Measurements from ENCODE around the gene WWC1.
"Not testable (repeated sequence)": the region's sequence is repeated elsewhere in the genome, so short reads cannot be mapped to it uniquely, and the experiment has no call there.

WWC1 gene

DNA sequence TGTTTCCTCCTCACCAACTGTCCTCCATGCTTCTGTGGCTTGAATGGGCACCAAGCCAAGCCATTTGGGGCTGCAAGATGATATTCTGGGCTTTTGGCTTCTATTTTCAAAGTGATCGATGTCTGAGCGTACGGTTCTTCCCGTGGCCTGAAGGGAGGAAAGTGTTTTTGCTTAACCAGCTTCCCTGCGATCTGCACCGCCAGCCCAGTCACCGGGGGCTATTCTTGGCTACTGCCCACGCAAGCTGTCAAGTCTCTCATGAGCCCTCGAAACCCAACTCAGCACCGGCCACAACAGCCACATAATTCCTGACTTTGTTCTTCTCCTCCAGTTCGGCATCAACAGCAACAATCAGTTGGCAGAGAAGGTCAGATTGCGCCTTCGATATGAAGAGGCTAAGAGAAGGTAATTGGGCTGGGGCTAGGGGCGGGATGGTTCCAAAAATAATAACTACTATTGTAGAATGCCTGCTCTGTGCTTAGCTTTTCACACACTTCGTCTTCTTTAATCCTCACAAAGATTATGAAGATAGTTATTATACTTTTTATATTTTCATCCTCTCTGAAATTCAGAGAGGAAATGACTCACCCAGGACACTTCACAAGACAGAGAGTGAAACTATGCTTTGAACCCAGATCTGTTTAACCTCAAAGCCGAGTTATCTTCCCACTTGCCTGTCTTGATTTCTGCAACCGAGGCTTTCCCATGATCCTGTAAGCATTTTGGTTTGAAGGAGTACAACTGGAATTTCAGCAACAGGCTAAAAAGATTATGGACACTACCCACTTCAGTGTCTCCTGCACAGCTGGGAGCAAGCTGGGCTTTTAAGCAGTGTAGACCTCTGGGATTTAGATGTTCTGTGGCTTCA lies 118.4 kb downstream of the WWC1 start:
- DNase-seq (ENCODE audit: low read depth in 2 of 2), result no peak

DNA sequence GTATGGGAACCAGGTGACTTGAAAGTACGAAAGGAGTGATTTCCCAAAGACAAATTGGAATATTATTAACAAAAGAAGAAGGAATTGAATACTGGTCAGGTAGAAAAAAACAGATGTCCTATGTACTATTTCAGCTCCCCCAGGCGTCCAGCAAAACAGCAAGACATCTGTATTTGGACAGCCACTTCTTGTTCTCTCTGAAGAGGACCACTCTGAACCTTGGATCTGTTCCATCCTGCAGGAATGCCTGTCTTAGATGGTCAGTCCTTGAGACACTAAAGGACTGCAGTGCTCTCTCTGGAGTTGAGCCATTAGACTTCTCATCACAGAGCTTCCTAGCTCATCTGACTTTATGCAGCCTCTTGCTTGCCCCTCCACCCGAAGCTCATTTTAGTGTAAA lies 120.4 kb downstream of the WWC1 start:
- DNase-seq (ENCODE audit: low read depth in 2 of 2), result no peak

DNA sequence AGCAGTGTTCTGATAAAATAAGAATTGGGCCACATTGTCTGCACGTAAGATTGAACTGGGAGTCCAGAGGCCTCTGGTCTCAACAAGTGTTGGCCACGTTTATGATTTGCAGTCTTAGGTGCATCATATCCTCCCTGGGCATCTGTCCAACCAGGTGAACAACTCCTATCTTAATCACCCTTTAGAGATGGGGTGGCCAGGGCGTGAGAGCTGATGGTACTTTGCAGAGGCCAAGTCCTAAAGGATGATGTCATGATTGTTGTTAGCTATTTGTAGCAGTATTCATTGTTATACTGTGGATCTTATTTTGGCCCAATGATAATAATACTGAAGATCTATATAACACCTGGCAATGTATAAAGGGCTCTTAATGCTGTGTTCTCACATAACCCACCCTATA lies 121.6 kb downstream of the WWC1 start:
- DNase-seq (ENCODE audit: low read depth in 2 of 2), result no peak

DNA sequence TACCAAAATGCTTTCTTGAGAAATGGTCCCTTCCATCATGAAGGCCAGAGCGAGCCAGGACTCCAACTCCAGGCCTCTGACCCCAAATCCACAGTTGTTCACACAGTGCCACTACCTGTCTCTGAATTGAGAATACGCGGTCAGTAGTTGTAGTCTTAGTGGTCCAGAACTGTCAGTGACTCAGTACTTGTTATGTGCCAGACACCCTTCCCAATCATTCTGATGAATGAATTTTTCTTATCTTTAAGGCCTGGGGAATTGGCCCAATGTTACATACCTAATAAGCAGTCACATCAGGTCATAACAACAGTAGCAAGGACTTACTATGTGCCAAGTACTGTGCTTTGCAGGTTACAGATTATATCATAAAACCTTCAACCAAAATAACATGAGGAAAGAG lies 122.2 kb downstream of the WWC1 start:
- no peak for DNase-seq (ENCODE audit: low read depth in 2 of 2)

DNA sequence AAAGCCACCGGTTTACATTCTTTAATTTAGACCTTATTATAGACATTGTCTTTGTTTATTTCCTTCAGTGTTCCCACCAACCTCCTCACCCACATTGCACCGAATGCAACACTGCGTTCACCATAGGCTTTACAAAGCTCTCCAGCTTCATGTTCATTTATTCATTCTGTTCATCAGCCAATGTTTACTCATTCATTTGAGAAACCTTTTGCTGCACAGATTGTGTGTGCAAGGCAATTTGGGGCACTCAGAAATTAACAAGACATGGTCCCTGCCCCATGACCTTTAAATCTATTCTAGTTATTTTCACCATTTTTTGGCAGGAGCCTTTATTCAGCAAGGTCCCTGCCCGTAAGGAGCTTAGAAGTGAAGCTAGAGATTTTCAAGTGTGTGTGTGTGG lies 124.0 kb downstream of the WWC1 start:
- no peak for DNase-seq (ENCODE audit: low read depth in 2 of 2)

DNA sequence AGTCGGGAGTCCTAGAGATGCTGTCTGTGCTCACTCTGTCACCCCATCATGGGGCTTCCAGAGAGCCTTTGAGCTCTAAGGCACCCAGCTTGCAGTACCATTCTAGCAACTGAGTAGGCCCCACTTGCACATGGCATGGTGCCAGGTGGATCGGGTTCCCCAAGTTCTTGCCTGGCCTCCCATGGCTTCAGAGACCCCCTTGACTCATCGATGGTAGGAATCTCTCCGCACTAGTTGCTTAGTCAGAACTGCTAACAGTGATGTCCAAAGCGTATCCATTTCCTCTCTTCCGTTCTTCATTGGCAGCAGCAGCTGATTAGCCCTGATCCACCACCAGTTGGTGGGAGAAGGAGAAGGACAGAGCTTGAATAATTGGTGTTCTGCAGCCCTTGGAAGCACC lies 124.5 kb downstream of the WWC1 start:
- no peak for DNase-seq (ENCODE audit: low read depth in 2 of 2)

DNA sequence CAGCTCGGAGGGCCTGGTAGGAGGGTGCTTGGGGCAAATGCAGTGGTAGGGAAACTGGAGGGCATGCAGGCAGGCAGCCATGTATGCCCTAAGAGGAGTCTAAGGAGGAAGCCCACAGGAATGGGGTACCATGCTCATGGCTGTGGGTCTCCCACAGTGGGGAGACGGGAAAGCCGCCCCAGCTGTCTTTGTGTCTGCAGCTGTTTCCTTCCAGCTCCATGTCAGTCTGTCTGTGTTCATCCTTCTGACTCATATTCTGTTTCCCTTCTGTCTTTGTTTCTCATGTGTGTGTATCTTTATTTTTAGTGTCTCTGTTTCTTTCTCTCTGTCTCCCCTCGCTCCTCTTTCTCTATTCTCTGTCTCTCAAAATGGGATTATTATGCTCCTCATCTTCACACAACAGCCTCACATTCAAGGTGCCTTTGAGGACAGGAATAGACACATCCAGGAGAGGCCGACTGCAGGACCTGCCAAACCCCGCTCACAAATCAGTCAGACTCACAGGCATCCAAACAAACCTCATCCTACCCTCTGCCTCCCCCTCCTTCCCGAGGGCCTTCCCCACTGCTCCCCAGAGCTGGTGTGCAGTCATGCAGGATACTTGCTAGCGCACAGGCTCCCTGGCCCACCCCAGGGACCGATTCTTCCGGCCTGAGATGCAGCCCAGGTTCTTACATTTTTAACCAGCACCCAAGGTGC lies 126.4 kb downstream of the WWC1 start:
- DNase-seq (ENCODE audit: low read depth in 2 of 2), result no peak

DNA sequence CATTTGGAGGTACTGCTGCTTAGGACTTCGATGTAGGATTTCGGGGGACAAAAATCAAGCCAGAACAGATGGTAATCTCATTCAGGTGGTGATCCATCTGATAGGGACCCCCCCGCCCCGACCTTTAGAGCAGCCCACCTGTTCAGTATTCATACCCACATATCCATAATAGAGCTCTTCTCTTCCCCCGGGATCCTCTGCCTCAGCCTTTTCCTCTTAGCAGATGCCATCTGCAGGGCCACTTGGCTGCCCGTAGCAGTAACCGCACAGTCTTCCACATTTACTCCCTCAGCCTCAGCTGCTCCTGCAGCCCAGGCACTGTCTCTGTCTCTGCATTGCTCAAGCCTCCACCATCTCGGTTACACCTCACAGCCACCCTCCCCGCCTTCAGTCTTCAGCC lies 129.0 kb downstream of the WWC1 start:
- DNase-seq (ENCODE audit: low read depth in 2 of 2), result no peak

DNA sequence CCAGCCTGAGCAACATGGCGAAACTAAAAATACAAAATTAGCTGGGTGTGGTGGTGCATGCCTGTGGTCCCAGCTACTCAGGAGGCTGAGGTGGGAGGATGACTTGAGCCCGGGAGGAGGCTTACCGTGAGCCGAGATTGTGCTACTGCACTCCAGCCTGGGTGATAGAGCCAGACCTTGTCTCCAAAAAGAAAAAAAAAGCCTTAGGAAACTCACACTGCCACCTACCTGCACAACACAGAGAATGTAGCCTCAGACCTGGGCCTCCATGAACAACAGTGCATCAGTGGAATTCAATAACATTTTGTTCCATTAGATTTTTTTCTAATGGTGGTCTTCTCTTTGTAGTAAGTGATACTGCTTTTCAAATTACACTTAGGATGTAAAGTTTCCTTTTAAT lies 131.0 kb downstream of the WWC1 start:
- no peak for DNase-seq (ENCODE audit: low read depth in 2 of 2)

DNA sequence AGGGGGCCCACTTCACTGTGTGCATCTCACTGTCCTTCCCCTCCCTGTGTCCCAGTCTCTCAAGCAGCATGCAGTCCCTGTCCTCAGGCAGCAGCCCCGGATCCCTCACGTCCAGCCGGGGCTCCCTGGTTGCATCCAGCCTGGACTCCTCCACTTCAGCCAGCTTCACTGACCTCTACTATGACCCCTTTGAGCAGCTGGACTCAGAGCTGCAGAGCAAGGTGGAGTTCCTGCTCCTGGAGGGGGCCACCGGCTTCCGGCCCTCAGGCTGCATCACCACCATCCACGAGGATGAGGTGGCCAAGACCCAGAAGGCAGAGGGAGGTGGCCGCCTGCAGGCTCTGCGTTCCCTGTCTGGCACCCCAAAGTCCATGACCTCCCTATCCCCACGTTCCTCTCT lies 132.0 kb downstream of the WWC1 start:
- no peak for DNase-seq (ENCODE audit: low read depth in 2 of 2)

DNA sequence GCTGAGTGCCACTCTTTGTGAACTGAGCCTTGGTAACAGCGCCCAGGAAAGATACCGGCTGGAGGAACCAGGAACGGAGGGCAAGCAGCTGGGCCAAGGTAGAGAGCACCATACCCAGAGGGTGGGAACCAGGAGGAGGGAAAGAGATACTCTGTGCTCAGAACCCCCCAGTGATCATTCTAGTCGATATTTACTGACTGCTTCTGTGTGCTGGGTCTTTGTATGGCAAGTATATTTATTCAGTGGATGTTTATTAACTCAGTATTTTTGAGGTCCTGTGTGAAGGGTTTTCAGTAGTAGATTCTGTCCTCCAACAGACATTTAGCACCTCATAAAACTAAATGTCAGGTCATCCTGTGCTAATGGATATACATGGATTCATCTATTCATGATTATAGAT lies 132.5 kb downstream of the WWC1 start:
- DNase-seq (ENCODE audit: low read depth in 2 of 2), result no peak

DNA sequence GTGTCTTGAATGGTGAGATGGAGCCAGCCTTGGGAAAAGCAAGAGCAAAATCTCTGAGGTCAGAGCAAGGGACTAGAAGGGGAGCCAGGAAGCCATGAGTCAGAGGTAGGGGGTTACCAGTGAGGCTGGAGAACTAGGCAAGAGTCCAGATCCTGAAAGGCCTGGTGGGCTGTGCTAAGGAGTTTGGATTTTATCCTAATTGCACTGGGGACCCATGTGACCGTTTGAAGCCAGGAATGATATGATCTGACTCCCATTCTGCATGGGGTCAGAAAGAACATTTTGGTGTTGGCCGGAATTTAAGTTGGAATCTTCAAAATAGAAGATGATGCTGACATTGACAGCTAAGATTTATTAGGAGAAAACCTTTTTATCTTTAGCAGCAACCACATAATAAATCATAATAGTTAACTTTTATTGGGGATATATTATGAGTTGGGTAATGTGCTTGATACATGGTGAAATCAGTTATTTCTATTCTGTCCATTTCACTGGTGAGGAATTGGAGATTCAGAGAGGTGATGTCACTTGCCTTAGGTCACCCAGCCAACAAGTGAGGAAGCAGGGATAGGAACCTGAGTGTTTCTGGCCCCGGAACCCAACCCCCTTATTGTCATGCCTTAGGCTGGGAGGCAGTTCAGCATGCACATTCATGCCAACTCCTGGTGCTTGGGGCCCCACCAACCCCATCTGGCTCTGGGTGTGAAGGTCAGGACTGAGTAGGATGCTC lies 133.3 kb downstream of the WWC1 start:
- DNase-seq (ENCODE audit: low read depth in 2 of 2), result no peak

DNA sequence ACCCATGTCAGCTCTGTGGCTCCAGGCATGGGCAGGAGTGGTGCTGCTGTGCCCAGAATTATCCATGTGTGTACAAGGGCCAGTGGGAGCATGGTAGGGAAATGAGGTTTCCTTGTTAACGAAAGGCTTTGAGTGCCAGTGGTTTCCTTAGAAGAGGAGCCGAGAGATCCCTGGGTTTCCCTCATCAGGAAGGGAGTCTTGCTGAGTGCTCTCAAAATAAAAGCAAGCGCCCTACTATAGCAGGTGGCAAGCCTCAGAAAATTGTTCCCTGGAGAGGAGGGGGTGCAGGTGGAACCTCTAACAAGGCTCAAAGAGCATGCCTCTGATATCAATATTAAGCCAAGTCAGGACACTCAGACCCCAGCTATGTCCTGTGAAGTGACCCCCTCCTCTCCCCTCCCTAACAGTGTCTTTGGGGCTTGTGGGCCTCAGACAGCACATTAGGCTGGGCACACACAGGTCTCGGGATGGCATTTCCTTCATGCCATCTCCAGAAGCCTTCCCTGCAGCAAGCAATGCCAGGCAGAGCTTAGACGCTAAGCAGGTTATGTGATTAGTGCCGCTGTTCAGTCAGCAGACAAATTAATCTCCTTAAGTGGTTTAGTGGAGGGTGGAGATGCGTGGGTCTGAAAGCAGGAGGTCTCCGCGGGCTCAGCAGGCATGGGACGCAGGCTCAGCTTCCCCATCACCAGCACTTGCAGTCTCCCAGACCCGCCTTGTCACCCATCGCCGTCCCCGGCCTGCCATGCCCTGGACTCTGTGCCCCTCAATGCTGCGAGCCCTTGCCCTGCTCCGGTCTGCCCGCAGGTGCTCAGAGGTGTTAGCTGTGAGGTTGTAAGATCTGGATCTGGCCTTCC lies 134.8 kb downstream of the WWC1 start:
- DNase-seq (ENCODE audit: low read depth in 2 of 2), result no peak

DNA sequence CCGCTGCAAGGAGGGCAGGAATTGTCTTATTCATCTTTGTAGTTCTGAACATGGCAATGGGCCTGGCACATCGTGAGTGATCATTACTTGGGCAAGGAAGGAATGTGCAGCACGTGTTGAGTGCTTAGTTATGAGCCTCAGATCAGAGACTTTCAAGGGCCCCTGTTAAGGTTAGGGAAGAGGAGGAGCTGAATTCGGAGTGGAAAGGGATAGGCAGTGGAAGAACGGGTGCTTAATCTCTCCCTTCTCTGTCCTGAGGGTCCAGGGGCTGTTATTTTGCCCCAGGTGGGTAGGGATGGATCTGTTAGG lies 135.4 kb downstream of the WWC1 start:
- DNase-seq (ENCODE audit: low read depth in 2 of 2), result no peak

DNA sequence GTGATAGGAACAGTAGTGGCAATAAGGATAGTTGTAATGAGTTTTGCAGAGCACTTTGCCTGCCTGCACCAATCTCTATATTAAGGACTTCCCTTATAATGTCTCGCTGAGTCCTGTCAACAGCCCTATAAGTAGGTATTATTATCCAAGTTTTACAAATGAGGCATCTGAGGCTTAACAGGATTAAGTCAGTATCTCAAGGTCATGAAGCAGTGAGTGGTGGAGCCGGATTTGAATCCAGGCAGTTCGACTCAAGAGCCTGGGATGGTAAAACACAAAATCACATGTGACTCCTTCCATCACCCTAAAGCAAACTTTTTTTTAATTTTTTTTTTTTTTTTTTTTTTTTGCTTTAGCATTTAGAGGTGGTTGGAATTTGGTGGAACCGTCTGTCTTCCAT lies 135.8 kb downstream of the WWC1 start:
- DNase-seq (ENCODE audit: low read depth in 2 of 2), result no peak

DNA sequence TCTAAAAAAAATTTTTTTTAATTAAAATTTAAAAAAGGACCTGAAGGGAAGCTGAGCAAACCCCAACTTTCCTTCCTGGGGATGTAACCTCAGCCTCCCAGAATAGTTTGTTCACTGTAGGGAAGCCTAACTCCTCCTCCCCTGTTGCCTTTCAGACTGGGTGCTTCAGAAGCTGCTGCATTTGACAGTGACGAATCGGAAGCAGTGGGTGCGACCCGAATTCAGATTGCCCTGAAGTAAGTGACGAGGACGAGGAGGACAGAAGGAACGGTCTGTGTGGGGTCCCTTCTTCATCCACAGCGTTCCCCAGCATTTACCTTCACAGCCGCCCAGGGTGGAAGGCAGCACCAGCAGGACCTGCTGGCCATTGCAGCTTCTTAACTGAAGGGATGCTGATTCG lies 137.1 kb downstream of the WWC1 start:
- no peak for DNase-seq (ENCODE audit: low read depth in 2 of 2)

DNA sequence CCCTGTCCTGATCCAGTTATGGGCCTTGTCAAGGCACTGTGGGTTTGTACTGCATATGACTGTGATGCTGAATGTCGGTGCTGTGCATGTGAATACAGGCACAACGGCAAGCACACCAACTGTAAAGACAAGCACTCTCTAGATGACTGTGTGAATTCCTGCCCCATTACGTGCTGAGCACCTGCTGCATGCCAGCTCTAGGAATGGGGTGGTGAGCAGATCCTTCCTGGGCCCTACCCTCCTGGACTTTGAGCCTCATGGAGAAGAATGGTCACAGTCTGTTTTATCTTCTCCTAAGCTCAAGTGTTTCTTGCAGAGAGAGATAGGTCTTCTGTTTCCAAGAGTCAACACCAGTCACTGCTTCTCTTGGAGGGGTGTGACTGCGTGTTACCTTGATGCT lies 138.9 kb downstream of the WWC1 start:
- DNase-seq (ENCODE audit: low read depth in 2 of 2), result no peak

DNA sequence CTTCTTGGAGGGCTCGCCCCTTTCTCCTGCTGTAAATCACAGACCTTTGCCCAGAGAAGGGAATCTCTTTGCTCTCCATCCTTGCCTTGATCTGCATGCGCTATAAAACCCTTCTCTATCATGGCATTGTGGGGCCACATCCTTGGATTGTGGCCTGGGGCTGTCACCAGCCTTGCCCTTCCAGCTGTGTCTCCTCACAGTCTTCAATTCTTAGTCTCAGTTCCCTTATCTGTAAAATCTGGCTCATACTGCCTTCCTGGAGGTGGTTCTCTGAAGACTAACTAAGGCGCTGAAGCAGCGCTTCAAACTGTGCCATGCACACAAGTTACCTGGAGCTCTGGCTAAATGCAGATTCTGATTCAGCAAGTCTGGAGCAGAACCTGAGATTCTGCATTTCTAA lies 141.5 kb downstream of the WWC1 start:
- no peak for DNase-seq (ENCODE audit: low read depth in 2 of 2)

DNA sequence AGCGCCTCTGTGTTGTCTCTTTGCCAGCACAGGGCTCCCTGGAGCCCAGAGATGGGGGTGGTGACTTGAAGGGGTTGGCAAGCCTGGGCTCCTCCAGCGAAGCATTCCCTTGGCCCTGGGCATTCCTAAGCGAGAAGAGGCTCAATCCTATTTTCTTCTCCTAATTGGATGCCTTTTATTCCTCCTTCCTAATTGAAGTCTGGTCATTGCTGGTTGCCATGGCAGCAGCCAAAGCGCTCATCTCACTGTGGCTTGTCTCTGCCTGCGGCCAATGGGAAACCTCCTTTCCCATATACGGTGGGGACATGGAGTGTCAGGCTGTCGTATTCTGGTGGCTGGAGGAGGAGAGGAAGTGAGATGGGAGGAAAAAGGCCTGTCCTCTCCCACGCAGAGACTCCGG lies 142.6 kb downstream of the WWC1 start:
- no peak for DNase-seq (ENCODE audit: low read depth in 2 of 2)

DNA sequence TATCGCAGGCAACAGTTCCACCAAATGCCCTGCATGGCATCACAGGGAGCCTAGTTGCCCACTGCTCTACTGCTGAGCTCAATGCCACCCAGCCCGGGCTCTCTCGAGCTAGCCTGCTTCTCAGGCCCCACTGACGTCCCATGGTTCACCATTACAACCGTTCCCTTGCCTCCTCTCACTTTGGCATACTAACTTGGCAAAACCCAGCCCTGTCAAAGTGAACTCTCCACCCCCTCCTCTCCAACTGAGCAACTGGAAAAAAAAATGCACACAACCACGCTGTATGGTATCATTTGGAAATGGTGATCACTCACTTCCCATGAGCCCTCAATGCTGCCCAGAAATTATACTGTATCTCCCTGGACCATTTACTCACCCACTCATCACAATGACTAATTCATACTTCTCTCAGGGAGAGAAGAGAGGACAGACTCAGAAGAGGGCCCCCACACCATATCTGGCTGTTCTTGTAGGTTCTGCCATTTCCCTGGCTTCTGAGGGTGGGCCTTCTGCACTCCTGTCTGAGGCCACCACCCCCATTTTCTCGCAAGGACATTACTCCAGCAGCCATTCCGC lies 143.4 kb downstream of the WWC1 start:
- no peak for DNase-seq (ENCODE audit: low read depth in 2 of 2)

DNA sequence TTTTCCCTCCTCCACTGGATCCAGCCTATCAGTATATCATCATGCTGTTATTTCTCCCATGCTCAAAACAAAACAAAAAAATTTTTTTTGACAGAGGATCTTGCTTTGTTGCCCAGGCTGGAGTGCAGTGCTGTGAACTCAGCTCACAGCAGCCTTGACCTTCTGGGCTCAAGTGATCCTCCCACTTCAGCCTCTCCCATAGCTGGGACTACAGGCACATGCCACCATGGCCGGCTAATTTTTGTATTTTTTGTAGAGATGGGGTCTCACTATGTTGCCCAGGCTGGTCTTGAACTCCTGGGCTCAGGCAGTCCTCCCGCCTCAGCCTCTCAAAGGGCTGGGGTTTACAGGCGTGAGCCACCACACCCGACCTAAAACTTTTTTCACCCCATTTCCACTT lies 143.9 kb downstream of the WWC1 start:
- not testable (repeated sequence) for DNase-seq (ENCODE audit: low read depth in 2 of 2)

DNA sequence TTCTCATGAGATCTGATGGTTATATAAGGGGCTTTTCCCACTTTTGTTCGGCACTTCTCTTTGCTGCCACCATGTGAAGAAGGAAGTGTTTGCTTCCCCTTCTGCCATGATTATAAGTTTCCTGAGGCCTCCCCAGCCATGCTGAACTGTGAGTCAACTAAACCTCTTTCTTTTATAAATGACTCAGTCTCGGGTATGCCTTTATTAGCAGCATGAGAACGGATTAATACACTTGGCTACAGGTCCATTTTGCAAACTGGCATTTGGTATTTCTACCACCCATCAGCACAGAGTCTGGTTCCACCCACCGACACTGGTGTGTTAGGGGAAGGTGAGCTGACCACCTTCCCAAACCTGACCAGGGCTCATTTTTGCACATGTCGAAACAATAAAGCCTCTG lies 146.9 kb downstream of the WWC1 start:
- no peak for DNase-seq (ENCODE audit: low read depth in 2 of 2)
